Measurements from ENCODE around the gene BCDIN3D. TPM values are rescaled to one million over a fixed set of nuclear protein-coding genes. Genes with fewer than 3 reads are reported as not detected.

Gene BCDIN3D
- total RNA-seq, 1 experiment from 2014 or later = 5.8 TPM

Other genes with a start within 250 kb of the BCDIN3D start
- not detected in 2 replicates for gene FAM186B, start 237.5 kb downstream of the BCDIN3D start, total RNA-seq (2014; rRNA removed; shearing (Covaris generic); ENCODE audit: low replicate concordance)
- gene PRPF40B, start 219.5 kb downstream of the BCDIN3D start, total RNA-seq (2014; rRNA removed; shearing (Covaris generic); ENCODE audit: low replicate concordance) = 4.8 and 8.6 TPM in 2 replicates
- gene FMNL3, start 135.7 kb downstream of the BCDIN3D start, total RNA-seq (2014; rRNA removed; shearing (Covaris generic); ENCODE audit: low replicate concordance) = 8.8 and 12.8 TPM in 2 replicates
- 260 and 282 TPM in 2 replicates for gene TMBIM6, start 101.5 kb downstream of the BCDIN3D start, total RNA-seq (2014; rRNA removed; shearing (Covaris generic); ENCODE audit: low replicate concordance)
- 5.3 and 8.8 TPM in 2 replicates for gene NCKAP5L, start 14.7 kb downstream of the BCDIN3D start, total RNA-seq (2014; rRNA removed; shearing (Covaris generic); ENCODE audit: low replicate concordance)
- gene FAIM2, start 60.8 kb upstream of the BCDIN3D start, total RNA-seq (2014; rRNA removed; shearing (Covaris generic); ENCODE audit: low replicate concordance) = not detected in 2 replicates
- gene AQP2, start 107.6 kb upstream of the BCDIN3D start, total RNA-seq (2014; rRNA removed; shearing (Covaris generic); ENCODE audit: low replicate concordance) = not detected in 2 replicates
- gene AQP5, start 118.8 kb upstream of the BCDIN3D start, total RNA-seq (2014; rRNA removed; shearing (Covaris generic); ENCODE audit: low replicate concordance) = not detected in 2 replicates
- not detected in 2 replicates for gene AQP6, start 129.8 kb upstream of the BCDIN3D start, total RNA-seq (2014; rRNA removed; shearing (Covaris generic); ENCODE audit: low replicate concordance)
- gene RACGAP1, start 182.4 kb upstream of the BCDIN3D start, total RNA-seq (2014; rRNA removed; shearing (Covaris generic); ENCODE audit: low replicate concordance) = 157 and 166 TPM in 2 replicates
- gene ASIC1, start 214.5 kb upstream of the BCDIN3D start, total RNA-seq (2014; rRNA removed; shearing (Covaris generic); ENCODE audit: low replicate concordance) = 1.5 and 1.7 TPM in 2 replicates
- 26.0 and 36.1 TPM in 2 replicates for gene SMARCD1, start 242.2 kb upstream of the BCDIN3D start, total RNA-seq (2014; rRNA removed; shearing (Covaris generic); ENCODE audit: low replicate concordance)

All from MG63 (cell line).